ENCODE data around the gene MAFG. TPM values are rescaled to one million over a fixed set of nuclear protein-coding genes. Genes with fewer than 3 reads are reported as not detected.

The MAFG gene
- total and polyA plus RNA-seq, 2 of the 13 experiments (the other 11 are each of a cell fraction or from before 2014, with no cell fraction given), result 14.5 to 20.0 TPM

- TF ChIP-seq ZNF546 (CRISPR knock-in tag; conservative IDR thresholded peaks at IDR 0.05), result peak; percentile 99
- TF ChIP-seq ZNF749 (CRISPR knock-in tag; IDR thresholded peaks at IDR 0.05; ENCODE audit: borderline replicate concordance), result peak; percentile 99
- TF ChIP-seq TIGD3 (CRISPR knock-in tag; IDR thresholded peaks at IDR 0.05; ENCODE audit: borderline replicate concordance), result no peak
- peak; percentile 98; the same call in 1 of the 2 replicates for TF ChIP-seq ZNF225 (CRISPR knock-in tag; IDR thresholded peaks at IDR 0.05)
- no peak for TF ChIP-seq U2AF2 (IDR thresholded peaks at IDR 0.05; ENCODE audit: low read depth, low read length)
- peak; percentile 41; the same call in 1 of the 2 replicates for TF ChIP-seq ZNF614 (CRISPR knock-in tag; IDR thresholded peaks at IDR 0.05; ENCODE audit: borderline replicate concordance)
- TF ChIP-seq SMAD3 (CRISPR knock-in tag; IDR thresholded peaks at IDR 0.05), result no peak
- TF ChIP-seq POGZ (CRISPR knock-in tag; IDR thresholded peaks at IDR 0.05), result peak; percentile 84
- TF ChIP-seq TOPORS (CRISPR knock-in tag; IDR thresholded peaks at IDR 0.05), result peak; percentile 92; the same call in 1 of the 2 replicates
- no peak for TF ChIP-seq ZFP36 (IDR thresholded peaks at IDR 0.05; ENCODE audit: borderline replicate concordance, low read depth, low read length, partially characterized antibody)
- no peak for TF ChIP-seq SP1 (IDR thresholded peaks at IDR 0.05)
- TF ChIP-seq SP1 (CRISPR knock-in tag; IDR thresholded peaks at IDR 0.05), result peak; percentile 60
- peak; percentile 91; the same call in 1 of the 2 replicates for TF ChIP-seq CCDC6 (CRISPR knock-in tag; IDR thresholded peaks at IDR 0.05)
- TF ChIP-seq U2AF1 (optimal IDR thresholded peaks at IDR 0.05; ENCODE audit: low read depth, low read length), result peak; percentile 91
- peak; percentile 97; the same call in 1 of the 2 replicates for TF ChIP-seq BCL3 (CRISPR knock-in tag; IDR thresholded peaks at IDR 0.05)
- TF ChIP-seq ZGPAT (CRISPR knock-in tag; IDR thresholded peaks at IDR 0.05), result peak; percentile 91
- TF ChIP-seq MXD3 (CRISPR knock-in tag; IDR thresholded peaks at IDR 0.05), result peak; percentile 92
- TF ChIP-seq ZNF431 (CRISPR knock-in tag; IDR thresholded peaks at IDR 0.05; ENCODE audit: borderline replicate concordance, low read depth), result peak; percentile 88
- no peak for TF ChIP-seq FOSL1 (CRISPR knock-in tag; IDR thresholded peaks at IDR 0.05; ENCODE audit: borderline replicate concordance)
- no peak for TF ChIP-seq ZNF44 (CRISPR knock-in tag; IDR thresholded peaks at IDR 0.05)
- TF ChIP-seq ZBTB46 (CRISPR knock-in tag; IDR thresholded peaks at IDR 0.05; ENCODE audit: borderline replicate concordance), result peak; percentile 37; the same call in 1 of the 2 replicates
- TF ChIP-seq PHF21A (CRISPR knock-in tag; IDR thresholded peaks at IDR 0.05), result peak; percentile 42; the same call in 1 of the 2 replicates
- 0 out of 2 replicates have a peak, but pooled peaks have one; percentile 52 for TF ChIP-seq ZNF777 (CRISPR knock-in tag; IDR thresholded peaks at IDR 0.05)
Measured at GRCh38 chr17:81871387-81872230, 55.9 kb downstream of the MAFG start (continued).

Measured in HepG2 (cell line).